GM18502 (cell line): ENCODE data around the gene LRRC4C.

Source experiments
- ATAC-seq: cut with Tn5 transposase; IDR thresholded peaks from one replicate; pipeline ENCODE4 v1.9.1; 2021; ENCODE audit warnings: mild to moderate bottlenecking; ENCODE audit not compliant: unreplicated experiment, poor library complexity

LRRC4C gene

DNA sequence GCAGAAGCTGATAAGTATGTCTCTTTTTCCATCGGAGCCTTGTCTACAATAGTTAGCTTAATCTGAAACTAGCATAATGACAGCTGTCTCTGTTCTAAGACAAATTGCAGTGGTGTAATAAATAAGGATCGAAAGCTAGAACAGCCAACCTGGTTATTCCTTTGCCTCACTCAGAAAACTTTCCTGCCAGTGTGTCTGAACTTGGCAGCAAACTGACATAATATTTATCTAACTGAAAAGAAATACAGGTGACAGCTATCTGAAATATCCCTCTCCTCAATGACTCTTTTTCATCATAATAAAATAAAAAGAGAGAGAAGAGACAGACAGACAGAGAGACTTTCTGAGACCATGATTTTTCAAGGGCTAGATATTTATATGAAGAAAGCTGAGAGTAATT lies 642.5 kb downstream of the LRRC4C start:
- no peak for ATAC-seq

DNA sequence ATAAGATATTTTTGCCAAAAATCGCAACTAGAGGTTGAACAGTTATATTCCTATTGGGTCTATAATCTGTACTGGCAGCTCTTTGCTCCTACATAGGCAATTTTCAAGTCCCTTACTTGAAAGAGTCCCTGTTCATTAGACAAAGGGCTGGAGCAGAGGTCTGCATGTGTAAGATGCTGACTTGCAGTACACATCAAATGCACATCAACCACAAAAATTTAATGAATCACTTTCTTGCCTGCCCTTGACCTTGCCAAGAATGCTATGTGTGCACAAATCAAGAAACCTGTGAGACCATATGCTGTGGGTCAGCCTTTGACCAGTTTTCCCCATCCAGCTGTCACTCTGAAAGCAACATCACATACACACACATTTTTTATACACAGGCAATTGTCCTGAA lies 661.5 kb downstream of the LRRC4C start:
- no peak for ATAC-seq

DNA sequence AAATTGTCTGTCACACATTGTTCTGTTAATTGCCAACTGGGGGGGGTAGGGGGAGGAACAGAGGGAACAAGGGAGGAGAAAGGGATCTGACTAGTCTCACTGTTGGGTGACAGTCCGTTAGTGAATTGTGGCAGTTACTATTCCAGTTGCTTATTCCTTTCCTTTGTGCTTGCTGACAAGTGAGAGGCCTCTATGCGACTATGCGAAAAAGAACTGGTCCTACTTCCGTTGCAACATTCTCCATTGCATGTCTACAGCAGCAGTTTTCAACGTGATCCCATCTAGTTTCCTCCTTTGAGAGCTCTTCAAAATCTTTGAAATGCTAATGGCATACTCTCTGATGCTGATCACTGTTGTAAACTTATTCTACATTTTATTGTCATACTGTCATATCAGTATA lies 672.2 kb downstream of the LRRC4C start:
- ATAC-seq: no peak

DNA sequence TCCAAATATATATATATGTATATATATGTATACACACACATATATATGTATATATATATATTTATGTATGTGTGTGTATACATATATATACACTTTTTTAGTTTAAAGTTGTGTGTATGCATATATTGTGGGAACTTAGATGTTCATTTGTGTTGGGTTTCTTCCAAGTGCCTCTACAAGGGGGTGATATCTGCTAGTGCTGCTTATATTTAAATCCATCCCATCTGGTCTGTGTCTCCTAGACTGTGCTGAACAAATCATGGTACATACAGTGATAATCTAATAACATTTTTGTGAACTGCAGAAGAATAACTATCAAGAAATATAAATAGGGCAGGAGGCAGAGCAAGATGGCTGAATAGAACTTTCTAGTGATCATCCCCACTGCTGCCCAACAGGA lies 696.4 kb downstream of the LRRC4C start:
- no peak for ATAC-seq

DNA sequence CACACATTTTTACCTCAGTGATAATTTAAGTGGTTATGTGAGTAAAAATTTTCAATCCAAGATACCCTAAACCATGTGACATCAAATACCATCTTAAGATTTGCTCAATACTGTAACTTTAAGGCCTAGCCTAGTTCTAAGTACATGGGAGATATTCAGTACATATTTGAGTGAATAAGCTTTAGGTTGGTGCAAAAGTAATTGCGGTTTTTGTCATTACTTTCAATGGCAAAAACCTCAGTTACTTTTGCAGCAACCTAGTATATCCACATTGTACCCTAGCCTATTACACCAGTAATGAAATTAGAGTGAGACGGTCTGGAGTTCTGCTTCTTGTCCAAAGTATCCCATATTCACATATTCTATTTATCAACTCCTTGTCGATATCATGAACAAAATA lies 700.1 kb downstream of the LRRC4C start:
- ATAC-seq: no peak

DNA sequence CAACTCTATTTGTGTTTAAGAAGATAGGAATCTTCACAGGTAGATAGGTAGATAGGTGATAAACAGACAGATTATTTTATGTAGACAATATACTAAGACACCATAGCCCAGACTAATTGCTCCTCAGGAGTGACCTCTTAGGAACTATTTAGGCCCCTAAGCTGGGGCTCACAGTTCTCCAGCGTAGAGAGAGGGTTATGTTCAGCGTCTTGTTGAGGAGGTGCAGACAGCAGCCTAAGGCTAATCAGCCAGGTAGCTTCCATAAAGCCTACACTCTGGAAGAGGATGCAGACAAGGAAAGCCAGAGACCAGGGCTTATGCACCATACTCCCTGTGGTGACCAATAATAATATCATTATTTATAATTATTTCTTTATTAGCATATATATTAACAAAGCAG lies 705.2 kb downstream of the LRRC4C start:
- no peak for ATAC-seq

DNA sequence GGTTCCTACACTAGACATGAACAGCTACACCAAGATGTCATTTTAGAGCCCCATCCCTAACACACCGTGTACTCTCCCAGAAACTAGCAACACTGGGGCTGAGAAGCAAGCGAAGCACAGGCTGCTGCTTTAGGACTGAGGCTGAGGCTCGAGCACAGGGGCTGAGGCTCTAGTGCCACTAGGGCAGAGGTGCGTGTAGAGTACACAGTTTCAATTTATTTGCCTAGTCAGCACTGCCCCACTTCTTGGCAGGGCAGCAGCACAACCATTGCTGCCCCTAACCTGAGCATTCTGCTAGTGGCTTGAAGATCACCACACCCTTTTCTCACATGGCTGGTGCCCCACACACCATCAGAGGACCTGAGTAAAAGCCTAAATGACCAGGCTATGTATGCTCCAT lies 713.2 kb downstream of the LRRC4C start:
- ATAC-seq: no peak

DNA sequence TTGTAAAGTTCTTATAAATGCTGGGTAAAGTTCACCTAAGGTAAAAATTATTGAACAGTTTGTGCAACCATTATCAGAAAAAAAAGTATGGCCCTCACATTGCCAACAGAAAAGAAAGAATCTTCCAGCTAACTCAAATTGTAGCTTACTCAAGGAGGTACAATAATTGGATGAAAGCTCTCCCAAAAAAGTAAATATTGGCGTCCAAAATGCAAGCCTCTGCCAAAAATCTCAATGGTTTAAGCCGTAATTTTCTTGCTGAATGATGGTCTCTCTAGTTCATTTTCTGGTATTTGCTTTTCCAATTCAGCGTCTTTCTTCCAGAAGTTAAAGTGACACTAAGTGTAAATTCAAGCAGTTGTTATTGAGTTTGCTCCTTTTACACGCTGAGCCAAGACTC lies 727.3 kb downstream of the LRRC4C start:
- no peak for ATAC-seq

DNA sequence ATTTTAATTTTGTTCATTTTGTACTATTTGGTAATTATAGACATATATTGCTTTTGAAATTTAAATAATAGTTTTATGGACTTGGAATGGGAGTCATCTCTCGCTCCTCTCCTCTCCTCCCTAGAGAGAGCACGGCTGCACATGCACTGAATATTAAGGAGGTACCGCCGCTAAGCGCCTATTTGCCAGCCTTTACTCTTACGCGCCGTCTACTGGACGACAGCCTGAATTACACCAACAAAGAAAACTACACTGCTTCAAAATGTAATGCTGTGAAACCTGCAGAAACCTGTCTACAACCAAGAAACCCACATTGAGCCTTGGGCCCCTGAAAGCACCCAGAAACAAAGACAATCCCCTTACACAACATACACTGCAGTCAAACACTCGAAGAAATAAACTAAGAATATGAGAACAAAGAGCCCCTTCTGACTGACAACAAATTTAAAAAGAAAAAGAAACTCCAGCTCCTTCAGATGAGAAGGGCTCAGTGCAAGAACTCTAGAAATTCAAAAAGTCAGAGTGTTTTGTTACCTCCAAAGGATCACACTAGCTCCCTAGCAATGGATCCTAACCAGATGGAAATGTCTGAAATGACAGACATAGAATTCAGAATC lies 737.2 kb downstream of the LRRC4C start:
- ATAC-seq: peak; percentile 54

DNA sequence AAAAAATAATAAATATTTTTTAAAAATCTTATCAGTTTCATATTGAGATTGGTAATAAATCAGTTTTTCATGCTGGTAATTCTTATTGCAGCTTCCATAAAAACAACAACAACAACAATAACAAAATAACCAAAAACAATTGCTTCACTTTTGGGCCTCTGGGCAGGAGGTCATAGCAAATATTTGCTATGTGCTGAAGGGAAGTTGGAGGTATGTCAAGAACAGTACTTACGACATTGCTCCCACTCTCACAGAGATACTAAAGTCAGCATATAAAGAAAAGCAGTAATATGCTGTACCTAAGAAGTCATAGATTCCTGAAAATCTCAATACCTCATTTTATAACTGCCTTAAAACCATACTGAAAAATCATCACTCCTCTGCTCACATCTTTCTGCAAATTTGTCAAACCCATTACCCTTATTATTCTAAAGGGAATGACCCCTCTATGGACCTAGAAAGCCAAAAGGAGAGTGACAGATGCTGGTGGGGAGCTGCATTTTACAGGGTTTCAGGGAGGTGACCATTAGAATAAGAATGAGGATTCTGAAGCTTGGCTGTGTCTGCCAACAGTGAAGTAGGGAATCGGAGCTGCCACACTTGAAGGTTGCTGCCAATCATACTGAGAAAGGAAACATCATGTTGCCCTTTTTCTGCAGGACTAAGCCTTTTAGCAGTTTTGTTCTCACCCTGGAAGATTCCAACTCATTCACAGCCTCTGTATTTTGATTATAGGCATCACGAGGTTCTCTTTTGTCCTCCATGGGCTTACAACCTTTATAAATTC lies 742.9 kb downstream of the LRRC4C start:
- ATAC-seq: no peak

DNA sequence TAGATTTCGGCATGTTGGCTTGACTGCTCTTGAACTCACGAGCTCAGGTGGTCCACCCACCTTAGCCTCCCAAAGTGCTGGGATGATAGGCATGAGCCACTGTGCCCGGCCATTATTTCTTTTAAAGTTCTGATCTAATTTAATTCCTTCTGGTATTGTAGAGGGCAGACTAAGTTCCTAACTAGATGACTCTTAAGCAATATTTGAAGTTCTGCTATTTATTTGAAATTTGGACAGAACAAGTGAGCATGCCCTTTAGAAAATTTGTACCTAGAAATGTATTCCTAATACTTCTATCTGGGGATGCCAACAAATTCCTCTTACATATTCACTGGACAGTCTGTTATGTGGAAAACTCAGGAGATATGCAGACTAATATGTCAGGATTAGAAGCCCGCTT lies 746.4 kb downstream of the LRRC4C start:
- no peak for ATAC-seq

DNA sequence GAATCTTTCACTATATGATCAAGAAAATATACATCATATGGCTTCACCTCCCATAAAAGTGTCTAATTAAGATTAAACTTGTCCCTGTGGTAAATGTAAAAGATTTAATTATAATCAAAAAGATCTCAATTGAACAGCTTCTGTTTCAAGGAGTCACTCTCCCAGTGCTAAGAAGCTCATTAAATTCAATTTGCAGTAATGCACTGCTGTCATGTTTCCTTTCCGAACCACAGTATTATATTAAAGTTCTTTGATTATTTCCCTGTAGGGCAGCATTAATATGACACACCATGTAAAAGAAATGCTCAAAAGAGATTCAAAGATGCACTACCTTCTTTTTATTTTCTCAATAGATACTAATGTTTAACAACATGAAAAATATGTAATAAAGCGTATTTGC lies 758.4 kb downstream of the LRRC4C start:
- no peak for ATAC-seq

DNA sequence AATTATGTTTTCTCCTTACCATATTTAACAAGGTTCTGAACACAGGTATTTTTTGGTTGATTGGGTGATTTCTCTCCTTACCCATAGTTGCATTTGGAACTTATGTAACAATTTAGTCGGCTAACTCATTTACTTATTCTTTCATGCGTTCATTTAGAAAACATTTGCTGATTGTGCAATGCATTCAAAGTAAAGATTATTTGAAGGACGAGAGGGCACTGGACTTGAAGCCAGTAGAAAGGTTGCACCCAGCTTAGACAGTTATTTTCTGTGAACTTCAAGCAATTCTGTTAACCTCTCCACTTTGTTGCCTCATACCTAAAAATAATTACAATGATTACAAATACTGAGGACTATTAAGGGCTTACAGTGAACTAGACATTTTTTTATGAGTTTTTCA lies 769.6 kb downstream of the LRRC4C start:
- ATAC-seq: no peak

DNA sequence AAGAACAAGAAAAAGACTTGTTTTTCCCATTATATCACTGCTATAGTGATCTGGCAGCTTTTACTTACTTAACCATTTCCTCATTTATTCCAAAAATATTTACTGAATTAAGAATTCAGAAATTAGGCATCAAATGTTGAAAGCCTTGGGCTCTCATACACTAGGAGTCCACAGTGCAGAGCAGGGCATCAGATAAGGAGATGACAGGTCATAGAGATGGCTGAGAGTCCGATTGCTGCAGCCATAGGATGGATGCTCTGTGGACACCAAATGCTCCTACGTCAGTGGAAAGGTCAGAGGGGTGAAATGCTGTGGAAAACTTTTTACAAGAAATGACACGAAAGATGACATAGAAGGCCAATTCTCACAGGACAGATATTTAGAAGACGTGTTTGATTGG lies 771.1 kb downstream of the LRRC4C start:
- ATAC-seq: no peak

DNA sequence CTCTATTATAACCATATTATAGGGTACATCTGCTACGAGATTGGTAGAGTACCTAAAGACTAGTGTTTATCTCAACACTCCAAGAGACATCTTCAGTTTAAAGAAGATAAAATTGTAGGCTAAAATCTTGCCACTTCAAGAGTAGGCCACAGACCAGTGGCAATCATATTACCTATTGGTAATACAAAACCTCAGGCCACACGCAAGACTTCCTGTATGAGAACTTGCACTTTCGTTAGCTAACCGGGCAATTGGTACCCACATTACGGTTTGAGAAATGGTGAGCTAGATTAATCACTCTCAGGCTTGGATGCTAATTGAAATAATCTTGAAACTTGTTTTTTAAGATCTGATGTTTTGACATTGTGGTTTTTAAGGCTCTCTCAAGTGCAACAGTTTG lies 772.7 kb downstream of the LRRC4C start:
- ATAC-seq: no peak

DNA sequence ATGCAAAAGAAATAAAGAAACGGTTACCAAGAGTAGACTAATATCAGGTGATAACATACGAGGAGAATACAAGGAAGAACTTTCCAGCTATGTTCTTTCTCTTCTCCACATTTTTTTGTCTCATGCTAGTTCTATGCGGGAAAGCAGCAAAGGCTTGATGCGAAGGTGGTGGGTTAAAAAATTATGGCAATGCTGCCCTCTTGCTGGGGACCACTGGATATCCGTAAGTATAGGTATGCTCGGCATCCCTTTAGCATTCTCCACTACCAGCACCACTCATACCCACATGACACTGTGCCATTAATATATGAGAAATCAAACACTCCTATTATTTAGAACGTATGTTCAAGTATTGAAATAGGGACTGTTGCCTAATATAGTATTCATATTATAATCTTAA lies 776.4 kb downstream of the LRRC4C start:
- no peak for ATAC-seq

DNA sequence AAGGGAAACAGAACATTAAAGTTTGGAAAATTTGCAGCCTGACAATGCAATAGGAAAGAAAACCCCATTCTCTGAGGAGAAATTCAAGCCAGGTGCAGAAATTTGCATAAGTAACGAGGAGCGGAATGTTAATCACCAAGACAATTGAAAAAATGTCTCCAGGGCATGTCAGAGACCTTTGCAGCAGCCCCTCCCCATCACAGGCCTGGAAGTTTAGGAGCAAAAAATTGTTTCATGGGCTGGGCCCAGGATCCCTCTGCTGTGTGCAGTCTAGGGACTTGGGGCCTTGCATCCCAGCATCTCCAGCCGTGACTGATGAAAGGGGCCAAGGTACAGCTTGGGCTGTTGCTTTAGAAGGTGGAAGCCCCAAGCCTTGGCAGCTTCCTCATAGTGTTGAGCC lies 780.2 kb downstream of the LRRC4C start:
- ATAC-seq: no peak

DNA sequence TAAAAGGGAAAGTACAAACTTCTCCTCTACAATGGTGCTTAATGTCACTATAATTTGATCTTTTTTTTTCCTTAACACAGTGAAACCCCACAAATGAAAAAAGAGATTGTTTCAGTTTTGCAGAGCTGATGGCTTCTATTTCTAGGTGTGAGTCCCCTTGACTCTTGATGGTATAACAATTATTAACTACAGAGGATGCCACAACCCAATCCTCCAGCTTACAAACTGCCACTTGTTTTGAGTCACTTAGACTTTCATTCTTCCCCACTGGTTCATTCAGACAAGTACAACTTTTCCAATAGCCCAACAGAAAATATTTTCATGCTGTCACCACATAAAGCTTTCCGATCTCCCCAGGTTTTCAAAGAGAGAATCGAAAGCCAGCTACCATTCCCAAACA lies 812.2 kb downstream of the LRRC4C start:
- ATAC-seq: no peak

DNA sequence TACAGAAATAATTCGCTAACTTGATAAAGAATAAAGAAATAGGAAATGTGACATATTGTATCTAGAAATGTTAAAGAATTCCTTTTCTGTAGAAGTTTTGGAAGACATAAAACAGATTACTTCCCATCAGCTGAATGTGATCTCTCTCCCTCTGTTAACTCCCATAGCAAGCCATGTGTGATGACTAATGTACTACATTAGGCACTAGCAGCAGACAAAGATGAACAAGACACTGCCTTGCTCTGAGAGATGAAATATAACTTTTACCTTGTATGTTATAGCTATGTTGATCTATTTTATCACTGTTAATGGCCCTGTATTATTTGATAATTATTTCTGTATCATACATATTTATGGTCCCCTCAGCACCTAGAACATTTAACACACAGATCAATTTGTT lies 817.2 kb downstream of the LRRC4C start:
- no peak for ATAC-seq

DNA sequence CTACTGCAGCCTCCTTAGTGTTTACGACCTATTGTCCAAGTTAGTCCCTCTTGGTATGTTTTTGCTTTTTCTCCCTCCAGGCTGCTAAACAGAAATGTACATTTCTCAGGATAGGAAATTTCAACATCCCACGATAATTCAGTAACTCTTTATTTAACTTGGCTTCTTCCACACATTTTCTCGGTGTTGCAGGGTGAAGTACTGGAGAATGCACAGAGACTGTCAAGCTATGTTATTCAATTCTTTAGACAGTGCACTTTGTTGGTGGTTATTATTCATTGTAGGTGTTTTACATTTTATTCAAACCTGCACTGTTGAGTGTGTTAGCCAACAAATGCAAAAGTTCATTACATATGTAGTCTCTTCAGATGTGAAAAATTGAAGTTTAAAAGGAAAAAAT lies 839.8 kb downstream of the LRRC4C start:
- ATAC-seq: no peak

DNA sequence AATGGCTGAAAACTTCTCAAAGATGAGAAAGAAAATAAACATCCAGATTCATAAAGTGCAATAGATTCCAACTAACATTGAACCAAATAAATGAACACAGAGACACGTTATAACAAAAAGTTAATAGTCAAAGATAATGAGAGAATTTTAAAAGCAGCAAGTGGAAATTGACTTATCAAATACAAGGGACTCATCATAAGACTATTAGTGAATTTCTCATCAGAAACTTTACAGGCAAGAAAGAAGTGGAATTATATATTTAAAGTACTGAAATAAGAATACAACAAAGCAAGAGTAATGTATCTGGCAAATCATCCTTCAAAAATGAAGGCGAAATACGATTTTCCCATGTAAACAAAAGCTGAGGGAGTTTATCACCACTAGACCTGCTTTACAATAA lies 852.7 kb downstream of the LRRC4C start:
- no peak for ATAC-seq

DNA sequence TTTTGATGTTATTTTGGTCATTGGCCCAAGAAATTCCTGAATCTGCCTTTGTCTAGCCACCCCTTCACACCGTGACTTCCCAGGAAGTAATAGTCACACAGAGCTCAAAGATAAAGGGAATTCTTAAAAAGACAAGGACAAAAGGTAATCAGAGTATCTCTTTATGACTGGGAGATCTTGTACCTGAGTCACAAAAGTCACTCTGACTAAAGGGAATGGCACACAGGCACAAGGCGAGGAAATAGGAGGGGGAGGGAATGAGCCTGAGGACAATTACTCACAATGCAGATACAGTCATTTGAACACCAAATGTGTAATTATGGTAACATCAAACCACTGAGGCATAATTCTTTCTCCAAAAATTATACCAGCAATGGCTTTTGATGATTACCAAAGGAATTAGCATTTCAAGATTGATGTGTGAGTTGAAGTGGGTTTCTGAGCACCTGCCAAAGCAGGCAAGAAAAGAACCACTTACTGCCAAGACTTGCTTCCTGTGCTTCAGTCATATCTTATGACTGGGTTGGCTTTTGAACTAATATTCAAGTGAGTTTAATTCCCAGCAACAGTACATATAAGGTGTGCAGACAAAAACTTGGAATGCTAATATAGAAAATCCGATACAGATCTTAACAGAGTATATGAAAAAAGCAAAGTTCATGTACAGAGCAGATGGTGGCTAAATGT lies 856.4 kb downstream of the LRRC4C start:
- no peak for ATAC-seq
